Right cardiac atrium (tissue), 5 donors: ENCODE data around the gene HSDL1. TPM values are rescaled to one million over a fixed set of nuclear protein-coding genes. Genes with fewer than 3 reads are reported as not detected.
A peak's percentile ranks its signal among the peaks of the same experiment; 100 is the strongest.

Source experiments
- ATAC-seq, 2 donors: fragments of 200-7000 bp; cut with Tn5 transposase; one replicate each; pipeline versions ENCODE4 v1.8.0 to v1.9.1; 2020; ENCODE audit warnings: moderate library complexity in 2 of 2, mild to moderate bottlenecking in 1 of 2
- DNase-seq, 3 donors: peaks; one replicate each; pipeline ENCODE4 v3.0.0-alpha.2; 2020
- H3K27ac ChIP-seq: one replicate; pipeline ENCODE4 v1.5.1; 2013; ENCODE audit warnings: mild to moderate bottlenecking, low read length, control low read depth, moderate library complexity
- H3K27me3 ChIP-seq: one replicate; pipeline ENCODE4 v1.6.1; 2013; ENCODE audit not compliant: control insufficient read depth, insufficient read depth
- H3K4me1 ChIP-seq: one replicate; pipeline ENCODE4 v1.6.1; 2013; ENCODE audit warnings: low read length; ENCODE audit not compliant: control insufficient read depth, insufficient read depth
- H3K4me3 ChIP-seq: one replicate; pipeline ENCODE4 v1.5.1; 2013; ENCODE audit warnings: low read length, control low read depth
- H3K9me3 ChIP-seq: one replicate; pipeline ENCODE4 v1.6.1; 2013; ENCODE audit warnings: low read length; ENCODE audit not compliant: control insufficient read depth
- WGBS: extraction: QIAGEN DNeasy Blood & Tissue Kit; methylation state at CpG from one replicate; pipeline ENCODE4 v1.1.7; 2013; 5-methylcytosine and 5-hydroxymethylcytosine counted together
- intact Hi-C, 4 donors: fragments of 100-400 bp; cut with DNase I; formaldehyde crosslinking; loops; one replicate each; pipeline versions ENCODE4 v1.11.0 to v1.14.0; 2022 to 2023
- polyA plus RNA-seq: library from polyadenylated mRNA; stranded (reverse); fragments of 200-250 nt; gene quantifications from one replicate; pipeline ENCODE4 v1.2.3, GENCODE V29; 2013
- total RNA-seq, 4 donors: library from RNA; stranded (reverse); fragmentation: NEBNext Ultra II Directional; extraction: Animal tissue kit (Norgen Biotek cat#: 25700); gene quantifications; one replicate each; pipeline ENCODE4 v1.2.1, GENCODE V29; 2021
- donor health status: healthy with polysubstance abuse.
- donor health status: DM: no; HTN: yes; CAD: no.
- donor health status: DM: no; HTN: no; CAD: no.
- donor health status: DM: no; HTN: yes; CAD: no; lungs with severe emphysema.
- donor health status: DM: yes; HTN: yes; CAD: no.

Gene HSDL1
- total and polyA plus RNA-seq, 5 donors: 15.0 to 34.8 (median 23.1) TPM

GRCh38 chr16:84138824-84139627 is 6.0 kb downstream of the HSDL1 start:
- H3K27ac ChIP-seq: peak overlapping the region; percentile 88
- intact Hi-C loops: no loop called here
- WGBS: 57% methylated on average over 14 of the region's 14 CpGs
- H3K4me1 ChIP-seq: no peaks in the 10 kb centered on the region
- H3K4me3 ChIP-seq: no peak overlapping the region
- ATAC-seq (peak; percentile 74 to 81), DNase-seq (peak in 2 of 3 donors; percentile 34 to 70)
- H3K27me3 ChIP-seq: no peaks in the 10 kb centered on the region
- no peaks in the 10 kb centered on the region for H3K9me3 ChIP-seq

DNA sequence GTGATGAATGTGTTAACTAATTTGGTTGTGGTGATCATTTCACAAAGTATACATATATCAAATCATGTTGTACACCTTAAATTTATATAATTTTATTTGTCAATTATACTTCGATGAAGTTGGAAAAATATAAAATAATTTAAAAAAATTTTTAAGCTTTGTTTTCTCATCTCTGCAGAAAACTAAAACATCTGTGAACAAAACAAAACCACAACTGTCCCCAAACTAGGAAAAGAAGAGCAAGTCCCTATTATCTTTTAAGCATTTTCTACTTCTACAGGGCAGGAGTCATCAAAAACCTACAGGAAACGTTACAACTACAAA is 6.5 kb downstream of the HSDL1 start:
- no peak for DNase-seq
- H3K4me3 ChIP-seq: no peak overlapping the region
- ATAC-seq: no peak
- H3K27me3 ChIP-seq: no peaks in the 10 kb centered on the region
- peak overlapping the region; percentile 88 for H3K27ac ChIP-seq
- H3K4me1 ChIP-seq: no peaks in the 10 kb centered on the region
- H3K9me3 ChIP-seq: no peaks in the 10 kb centered on the region
- intact Hi-C loops: no loop called here
- WGBS: 59% methylated on average over 2 of the region's 2 CpGs

DNA sequence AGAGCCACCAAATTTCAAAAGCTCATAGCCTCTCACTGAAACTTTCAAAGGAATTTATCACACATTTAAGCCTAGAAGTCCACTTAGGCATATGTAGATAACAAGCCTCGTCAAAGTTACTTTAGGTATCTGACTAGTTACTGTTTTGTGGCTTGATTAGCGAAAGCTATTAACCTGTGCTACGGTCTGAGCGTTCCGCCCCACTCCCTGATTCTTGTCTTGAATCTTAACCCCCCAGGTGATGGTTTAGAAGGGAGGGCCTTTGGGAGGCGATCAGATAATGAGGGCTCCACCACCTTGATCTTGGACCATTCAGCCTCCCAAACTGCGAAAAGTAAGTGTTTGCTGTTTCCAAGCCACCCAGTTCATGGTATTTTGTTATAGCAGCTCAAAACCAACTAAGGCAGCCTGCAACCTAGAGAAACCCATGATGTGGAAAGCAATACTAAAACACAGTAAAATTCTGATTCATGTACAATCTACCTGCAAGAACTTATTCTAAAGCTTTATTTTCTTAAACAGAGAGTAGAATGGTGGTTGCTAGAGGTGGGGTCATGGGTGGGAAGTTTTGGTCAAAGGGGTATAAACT is 7.1 kb downstream of the HSDL1 start:
- Histone ChIP-seq H3K4me3 (no peak overlapping the region), H3K4me1 (no peaks in the 10 kb centered on the region), H3K27me3 (no peaks in the 10 kb centered on the region), H3K9me3 (no peaks in the 10 kb centered on the region), H3K27ac (peak overlapping the region; percentile 30)
- ATAC-seq (no peak), DNase-seq (no peak)
- WGBS: 75% methylated on average over 7 of the region's 7 CpGs
- intact Hi-C loops: no loop called here

GRCh38 chr16:84137287-84137686 is 7.7 kb downstream of the HSDL1 start:
- 83% methylated on average over 8 of the region's 8 CpGs for WGBS
- H3K4me1 ChIP-seq: no peaks in the 10 kb centered on the region
- no peaks in the 10 kb centered on the region for H3K27me3 ChIP-seq
- intact Hi-C loops: no loop called here
- H3K4me3 ChIP-seq: no peak overlapping the region
- H3K9me3 ChIP-seq: no peaks in the 10 kb centered on the region
- peak; percentile 10 to 35 for ATAC-seq
- no peak for DNase-seq
- H3K27ac ChIP-seq: no peak overlapping the region

DNA sequence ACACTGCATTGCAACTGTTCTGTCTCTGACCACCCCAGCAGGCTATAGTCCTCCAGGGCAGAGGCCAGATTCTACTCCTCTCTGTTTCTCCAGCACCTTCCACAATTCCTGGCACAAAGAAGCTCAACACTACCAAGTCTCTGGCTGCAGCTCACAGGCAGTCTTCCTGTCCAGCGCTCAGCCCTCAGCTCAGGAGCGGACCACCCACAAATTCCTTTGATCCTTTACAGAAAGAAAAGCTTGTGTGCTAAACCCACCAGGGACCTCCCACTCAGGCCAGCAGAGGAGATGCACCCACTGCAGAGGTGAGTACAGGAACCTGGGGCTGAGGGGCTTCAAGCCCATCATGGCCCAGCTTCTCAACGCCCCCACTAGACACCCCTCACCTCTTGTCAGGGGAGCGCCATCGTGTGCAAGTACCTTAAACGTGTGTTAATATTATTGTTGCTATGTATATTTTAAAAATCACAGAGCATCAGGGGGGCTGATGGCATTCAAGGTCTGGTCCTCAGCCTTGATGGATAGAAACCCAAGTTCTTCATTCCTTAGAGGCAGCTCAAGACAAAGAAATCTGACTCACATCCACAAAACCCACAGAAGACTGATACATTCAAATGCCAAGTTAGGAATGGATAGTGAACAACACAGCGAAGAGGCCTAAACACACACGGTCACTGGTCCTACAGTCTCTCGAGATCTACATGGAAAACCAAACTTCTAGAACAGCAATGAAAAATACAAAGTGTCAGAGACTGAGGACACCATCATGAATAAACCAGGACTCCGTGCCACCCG is 8.4 kb downstream of the HSDL1 start:
- WGBS: 90% methylated on average over 11 of the region's 11 CpGs
- Histone ChIP-seq H3K4me3 (no peak overlapping the region), H3K9me3 (no peaks in the 10 kb centered on the region), H3K27ac (no peak overlapping the region), H3K4me1 (no peaks in the 10 kb centered on the region), H3K27me3 (no peaks in the 10 kb centered on the region)
- DNase-seq (no peak), ATAC-seq (no peak)
- intact Hi-C loops: no loop called here

GRCh38 chr16:84132527-84133285 is 12.3 kb downstream of the HSDL1 start:
- Histone ChIP-seq H3K27me3 (no peaks in the 10 kb centered on the region), H3K4me3 (no peak overlapping the region), H3K4me1 (no peaks in the 10 kb centered on the region), H3K9me3 (no peaks in the 10 kb centered on the region), H3K27ac (no peak overlapping the region)
- DNase-seq (no peak), ATAC-seq (no peak)
- 82% methylated on average over 7 of the region's 7 CpGs for WGBS
- intact Hi-C loops: no loop called here

GRCh38 chr16:84131117-84131516 is 13.9 kb downstream of the HSDL1 start:
- Histone ChIP-seq H3K4me3 (no peak overlapping the region), H3K27me3 (no peaks in the 10 kb centered on the region), H3K4me1 (no peaks in the 10 kb centered on the region), H3K9me3 (no peaks in the 10 kb centered on the region), H3K27ac (no peak overlapping the region)
- no peak for ATAC-seq
- no peak for DNase-seq
- intact Hi-C loops: no loop called here
- 80% methylated on average over 5 of the region's 5 CpGs for WGBS

DNA sequence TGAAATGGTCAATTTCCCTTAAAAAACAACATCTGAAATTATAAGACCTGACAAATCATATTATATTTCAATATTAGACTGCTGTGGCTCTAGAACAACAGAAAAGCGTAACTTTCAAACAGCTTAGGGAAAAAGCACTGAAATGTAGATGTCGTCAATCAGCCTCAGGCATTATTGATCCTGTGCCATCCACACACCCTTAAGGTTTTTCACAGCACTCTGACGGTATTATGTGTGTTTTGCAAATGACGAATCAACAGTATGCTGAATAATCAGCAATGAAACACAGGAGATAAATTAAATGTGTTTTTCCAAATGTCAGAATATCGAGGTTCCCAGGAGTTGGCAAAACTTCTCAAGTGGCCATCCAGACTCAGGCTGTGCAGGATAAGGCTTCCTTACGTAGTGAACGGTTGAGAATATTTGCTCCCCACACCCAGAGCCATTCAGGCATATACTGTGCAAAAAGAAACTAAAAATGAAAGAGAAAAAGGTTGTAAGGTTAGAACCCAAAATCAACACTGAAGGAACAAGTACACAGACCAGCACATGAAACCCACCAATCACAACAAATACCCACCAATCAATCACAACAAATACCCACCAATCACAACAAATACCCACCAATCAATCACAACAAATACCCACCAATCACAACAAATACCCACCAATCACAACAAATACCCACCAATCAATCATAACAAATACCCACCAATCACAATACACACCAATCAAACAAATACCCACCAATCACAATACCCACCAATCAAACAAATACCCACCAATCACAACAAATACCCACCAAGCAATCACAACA is 20.5 kb downstream of the HSDL1 start:
- H3K4me3 ChIP-seq: no peak overlapping the region
- 90% methylated on average over 7 of the region's 7 CpGs for WGBS
- no peaks in the 10 kb centered on the region for H3K9me3 ChIP-seq
- no peaks in the 10 kb centered on the region for H3K27me3 ChIP-seq
- no peak for ATAC-seq
- no peak overlapping the region for H3K27ac ChIP-seq
- no peak for DNase-seq
- intact Hi-C loops: no loop called here
- H3K4me1 ChIP-seq: no peaks in the 10 kb centered on the region

GRCh38 chr16:84121007-84121406 is 24.0 kb downstream of the HSDL1 start:
- no peak for ATAC-seq
- Histone ChIP-seq H3K27me3 (no peaks in the 10 kb centered on the region), H3K9me3 (no peaks in the 10 kb centered on the region), H3K4me1 (no peaks in the 10 kb centered on the region), H3K4me3 (no peak overlapping the region), H3K27ac (no peak overlapping the region)
- intact Hi-C loops: no loop called here
- DNase-seq: peak in 1 of 3 donors; percentile 43
- 88% methylated on average over 10 of the region's 10 CpGs for WGBS

DNA sequence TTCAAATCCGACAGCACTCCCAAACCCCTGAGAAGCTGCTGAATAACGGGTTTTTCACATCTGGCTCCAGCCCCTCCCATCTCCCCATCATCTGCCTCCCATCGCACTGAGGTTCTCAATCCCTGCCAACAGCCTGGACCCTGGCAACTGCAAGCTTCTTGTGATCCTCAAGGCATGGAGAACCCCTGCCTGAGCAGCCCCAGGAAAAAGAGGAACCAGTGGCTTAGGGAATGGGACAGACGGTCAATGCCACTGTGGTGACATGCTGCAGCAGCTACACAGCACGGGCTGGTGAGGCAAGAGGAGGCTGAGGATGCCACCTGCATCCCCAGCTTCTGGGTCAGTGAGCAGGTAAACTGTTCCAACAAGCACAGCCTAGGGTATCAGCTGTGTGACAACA is 25.0 kb downstream of the HSDL1 start:
- Histone ChIP-seq H3K27me3 (no peaks in the 10 kb centered on the region), H3K9me3 (no peaks in the 10 kb centered on the region), H3K4me3 (no peak overlapping the region), H3K4me1 (no peaks in the 10 kb centered on the region), H3K27ac (no peak overlapping the region)
- intact Hi-C loops: no loop called here
- WGBS: 64% methylated on average over 5 of the region's 5 CpGs
- no peak for DNase-seq
- no peak for ATAC-seq
